Loucy (cell line): ENCODE measurements around the gene SLC25A17.
A peak's percentile ranks its signal among the peaks of the same experiment; 100 is the strongest.

Experiments
- H2AFZ ChIP-seq: fragments of 200-600 bp; sonication (generic); 2 replicates; pipeline ENCODE4 v1.6.0; 2016; ENCODE audit warnings: antibody characterized with exemption, mild to moderate bottlenecking, low read length, moderate library complexity
- H3F3A ChIP-seq: fragments of 200-600 bp; 2 replicates; pipeline ENCODE4 v1.6.0; 2016; ENCODE audit warnings: antibody characterized with exemption, low read depth, mild to moderate bottlenecking
- H3K27me3 ChIP-seq: fragments of 200-600 bp; sonication (generic); 2 replicates; pipeline ENCODE4 v1.6.1; 2014; ENCODE audit warnings: low read length, mild to moderate bottlenecking; ENCODE audit not compliant: insufficient read depth, poor library complexity, severe bottlenecking
- H3K36me3 ChIP-seq: fragments of 200-600 bp; sonication (generic); 2 replicates; pipeline ENCODE4 v1.6.1; 2016; ENCODE audit warnings: low read length; ENCODE audit not compliant: insufficient read depth
- H3K4me1 ChIP-seq: fragments of 200-600 bp; sonication (generic); 2 replicates; pipeline ENCODE4 v1.5.1; 2014; ENCODE audit warnings: low read length, mild to moderate bottlenecking; ENCODE audit not compliant: insufficient read depth, poor library complexity, severe bottlenecking
- H3K4me2 ChIP-seq: fragments of 200-600 bp; sonication (generic); 2 replicates; pipeline ENCODE4 v1.6.0; 2014; ENCODE audit warnings: antibody characterized with exemption, low read length, low read depth, mild to moderate bottlenecking; ENCODE audit not compliant: poor library complexity, severe bottlenecking
- H3K4me3 ChIP-seq: fragments of 200-600 bp; sonication (generic); 2 replicates; pipeline ENCODE4 v1.5.1; 2014; ENCODE audit warnings: low read length, mild to moderate bottlenecking, mixed read lengths; ENCODE audit not compliant: poor library complexity, severe bottlenecking
- H3K79me2 ChIP-seq: fragments of 200-600 bp; sonication (generic); 2 replicates; pipeline ENCODE4 v1.6.1; 2014; ENCODE audit warnings: low read length; ENCODE audit not compliant: insufficient read depth
- H3K9ac ChIP-seq: fragments of 200-600 bp; sonication (generic); 2 replicates; pipeline ENCODE4 v1.6.0; 2014; ENCODE audit warnings: mild to moderate bottlenecking, low read depth, low read length, moderate library complexity; ENCODE audit not compliant: poor library complexity, severe bottlenecking
- H3K9me2 ChIP-seq: fragments of 200-600 bp; sonication (generic); replicated peaks from 2 replicates; pipeline ENCODE4 v1.6.1; 2016; ENCODE audit warnings: low read depth, low read length, mixed read lengths
- H3K9me3 ChIP-seq: fragments of 200-600 bp; sonication (generic); 2 replicates; pipeline ENCODE4 v1.6.1; 2014; ENCODE audit warnings: mild to moderate bottlenecking, antibody characterized with exemption, low read length, low read depth; ENCODE audit not compliant: insufficient read depth
- H4K20me1 ChIP-seq: fragments of 200-600 bp; sonication (generic); 2 replicates; pipeline ENCODE4 v1.6.0; 2014; ENCODE audit warnings: antibody characterized with exemption, low read length, mild to moderate bottlenecking; ENCODE audit not compliant: insufficient read depth, poor library complexity, severe bottlenecking
- EZH2phosphoT487 ChIP-seq: fragments of 200-600 bp; IDR thresholded peaks from 2 replicates; pipeline ENCODE4 v1.6.1; 2018; ENCODE audit warnings: antibody characterized with exemption, mild to moderate bottlenecking, moderate library complexity, borderline replicate concordance
- TF ChIP-seq, protein P1 (sequence below): fragments of 200-600 bp; sonication (generic); conservative IDR thresholded peaks from 2 replicates; pipeline ENCODE4 v1.5.1; 2014; ENCODE audit warnings: mild to moderate bottlenecking, antibody characterized with exemption, low read length

The SLC25A17 gene

DNA sequence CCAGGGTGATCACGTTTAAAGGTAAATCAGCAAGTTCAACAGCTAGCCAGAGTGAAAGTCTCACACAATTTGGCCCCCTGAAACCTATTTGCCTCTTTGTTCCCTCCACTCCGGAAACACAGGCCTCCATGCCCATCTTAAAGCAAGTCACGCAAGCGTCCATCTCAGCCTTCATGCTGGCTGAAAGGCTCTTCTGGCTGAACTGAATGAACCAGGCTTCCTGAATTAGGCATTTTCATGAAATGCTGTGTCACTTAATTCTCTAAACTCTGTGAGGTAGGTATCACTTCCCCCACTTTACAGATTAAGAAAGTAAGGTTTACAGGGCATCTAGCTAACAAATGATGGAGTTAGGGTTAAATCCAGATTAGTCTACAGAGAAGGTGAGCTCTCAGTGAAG lies 1.4 kb downstream of the SLC25A17 start:
- Histone ChIP-seq H3K4me2 (peak overlapping the region; percentile 72), H3K36me3 (peaks cover 7% of the 10 kb centered on the region; the same call in 1 of the 2 replicates), H3K4me3 (peak overlapping the region; percentile 100), H3K4me1 (peaks cover 37% of the 10 kb centered on the region), H3F3A (no peaks in the 10 kb centered on the region), H2AFZ (no peak overlapping the region), H3K79me2 (peaks cover 45% of the 10 kb centered on the region), H4K20me1 (peaks cover 5% of the 10 kb centered on the region), H3K9ac (peak overlapping the region; percentile 89), H3K9me3 (no peaks in the 10 kb centered on the region), H3K27me3 (no peaks in the 10 kb centered on the region), H3K9me2 (no peaks in the 10 kb centered on the region)
- TF ChIP-seq EZH2phosphoT487: no peak
- TF ChIP-seq, protein P1, sequence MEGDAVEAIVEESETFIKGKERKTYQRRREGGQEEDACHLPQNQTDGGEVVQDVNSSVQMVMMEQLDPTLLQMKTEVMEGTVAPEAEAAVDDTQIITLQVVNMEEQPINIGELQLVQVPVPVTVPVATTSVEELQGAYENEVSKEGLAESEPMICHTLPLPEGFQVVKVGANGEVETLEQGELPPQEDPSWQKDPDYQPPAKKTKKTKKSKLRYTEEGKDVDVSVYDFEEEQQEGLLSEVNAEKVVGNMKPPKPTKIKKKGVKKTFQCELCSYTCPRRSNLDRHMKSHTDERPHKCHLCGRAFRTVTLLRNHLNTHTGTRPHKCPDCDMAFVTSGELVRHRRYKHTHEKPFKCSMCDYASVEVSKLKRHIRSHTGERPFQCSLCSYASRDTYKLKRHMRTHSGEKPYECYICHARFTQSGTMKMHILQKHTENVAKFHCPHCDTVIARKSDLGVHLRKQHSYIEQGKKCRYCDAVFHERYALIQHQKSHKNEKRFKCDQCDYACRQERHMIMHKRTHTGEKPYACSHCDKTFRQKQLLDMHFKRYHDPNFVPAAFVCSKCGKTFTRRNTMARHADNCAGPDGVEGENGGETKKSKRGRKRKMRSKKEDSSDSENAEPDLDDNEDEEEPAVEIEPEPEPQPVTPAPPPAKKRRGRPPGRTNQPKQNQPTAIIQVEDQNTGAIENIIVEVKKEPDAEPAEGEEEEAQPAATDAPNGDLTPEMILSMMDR: no peak

DNA sequence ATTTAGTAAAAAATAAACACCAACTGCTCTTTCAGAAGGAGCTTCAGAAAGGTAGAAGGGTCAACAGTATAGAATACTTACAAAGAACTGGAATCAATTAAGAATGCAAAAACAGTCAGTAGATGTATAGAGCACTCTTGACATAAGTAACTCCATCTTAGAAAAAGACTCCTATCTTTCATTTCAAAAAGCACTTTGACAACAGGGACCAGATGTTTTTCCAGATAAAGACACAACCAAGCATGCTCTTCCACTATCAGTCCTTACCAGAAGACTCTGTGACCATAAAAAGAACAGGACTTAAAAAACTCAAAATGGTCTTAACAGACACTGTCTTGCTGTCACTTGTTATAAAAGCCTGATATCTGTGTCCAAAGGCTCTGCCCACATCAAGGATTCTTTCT lies 5.2 kb downstream of the SLC25A17 start:
- Histone ChIP-seq H3F3A (no peaks in the 10 kb centered on the region), H3K79me2 (peaks cover 57% of the 10 kb centered on the region), H3K9ac (peak overlapping the region; percentile 28)

DNA sequence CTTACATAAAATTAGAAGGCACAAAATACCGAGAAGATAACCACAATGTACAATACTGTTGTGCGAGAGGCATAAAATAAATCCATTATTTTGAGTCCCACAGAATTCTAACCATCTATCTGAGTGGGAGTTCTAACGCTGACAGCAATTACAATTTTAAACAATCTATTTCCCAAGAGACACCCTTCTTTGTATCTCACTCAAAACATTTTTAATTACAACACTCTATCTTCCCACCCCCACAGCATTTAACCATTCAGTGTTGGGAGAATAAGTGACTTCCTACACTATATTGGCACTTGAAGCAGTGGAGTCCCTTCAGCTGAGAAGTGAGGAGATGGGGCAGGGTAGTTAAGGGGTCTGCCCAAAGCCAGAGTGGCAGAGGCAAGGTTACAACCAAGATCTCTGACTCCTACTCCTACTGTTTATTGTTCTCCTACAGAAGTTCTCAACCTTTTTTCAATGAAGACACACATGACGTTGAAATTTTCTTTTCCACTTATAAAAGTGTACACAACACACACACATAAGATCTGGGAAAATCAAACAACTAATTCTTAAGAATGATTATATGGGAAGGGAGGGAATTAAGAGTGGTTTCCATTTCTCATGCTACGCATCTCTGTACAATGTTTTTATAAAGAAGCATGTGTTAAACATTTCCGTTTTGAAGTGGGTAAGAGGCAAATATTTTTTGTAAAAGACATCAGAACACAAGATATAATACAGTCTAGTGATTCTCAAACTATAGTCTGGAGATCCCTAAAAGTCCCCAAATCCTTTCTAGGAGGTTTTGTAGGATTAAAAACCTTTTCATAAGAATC lies 10.9 kb downstream of the SLC25A17 start:
- Histone ChIP-seq H3K79me2 (peaks cover 31% of the 10 kb centered on the region; the same call in 1 of the 2 replicates), H3K4me3 (no peak overlapping the region), H3K4me1 (peaks cover 16% of the 10 kb centered on the region), H2AFZ (no peak overlapping the region), H3F3A (no peaks in the 10 kb centered on the region), H3K27me3 (no peaks in the 10 kb centered on the region), H3K9me2 (no peaks in the 10 kb centered on the region), H3K36me3 (peaks cover 3% of the 10 kb centered on the region; the same call in 1 of the 2 replicates), H3K9me3 (no peaks in the 10 kb centered on the region), H3K9ac (no peak overlapping the region), H4K20me1 (no peaks in the 10 kb centered on the region), H3K4me2 (no peak overlapping the region)
- TF ChIP-seq, protein P1: no peak
- TF ChIP-seq EZH2phosphoT487: no peak

More for the DNA sequence above, 5.2 kb downstream of the SLC25A17 start:
- Histone ChIP-seq H3K4me2 (peak overlapping the region; percentile 53), H3K9me3 (no peaks in the 10 kb centered on the region), H4K20me1 (peaks cover 5% of the 10 kb centered on the region), H3K4me1 (peaks cover 43% of the 10 kb centered on the region), H3K36me3 (no peaks in the 10 kb centered on the region), H2AFZ (no peak overlapping the region), H3K4me3 (no peak overlapping the region), H3K9me2 (no peaks in the 10 kb centered on the region), H3K27me3 (no peaks in the 10 kb centered on the region)
- TF ChIP-seq, protein P1: no peak
- TF ChIP-seq EZH2phosphoT487: no peak
